IMR-90 (cell line): ENCODE data around the gene BCAS3. TPM values are rescaled to one million over a fixed set of nuclear protein-coding genes. Genes with fewer than 3 reads are reported as not detected.
A peak's percentile ranks its signal among the peaks of the same experiment; 100 is the strongest.

Experiments used
- ATAC-seq: fragments of 200-7000 bp; cut with Tn5 transposase; 2 replicates; pipeline ENCODE4 v1.9.1; 2020; ENCODE audit warnings: low read depth, mild to moderate bottlenecking, moderate library complexity
- BruUV-seq: library from RNA; stranded (reverse); fragments of 400-500 nt; replicated peaks from 2 replicates; lab custom pipeline; 2021; lab: Mats Ljungman, UMichigan
- CTCF ChIA-PET: fragments of 300-600 bp; formaldehyde crosslinking; extraction: SDS; loops from one replicate; lab custom pipeline; 2021; ENCODE audit warnings: antibody characterized with exemption; lab: Yijun Ruan, JAX
- POLR2A ChIA-PET: fragments of 300-600 bp; sonication (Branson Sonifier 250); formaldehyde crosslinking; loops from one replicate; lab custom pipeline; 2022; ENCODE audit warnings: antibody characterized with exemption; ENCODE audit not compliant: unreplicated experiment; lab: Charles Lee
- DNase-seq: peaks from one replicate; pipeline ENCODE4 v3.0.0; 2013
- H2AFZ ChIP-seq: replicated peaks from 2 replicates; pipeline ENCODE3; 2013; ENCODE audit warnings: low read length, mild to moderate bottlenecking; ENCODE audit not compliant: poor library complexity
- H2AK5ac ChIP-seq: 2 replicates; pipeline ENCODE4 v1.6.1; 2013; ENCODE audit warnings: low read depth, low read length, inconsistent platforms
- H2AK9ac ChIP-seq: replicated peaks from 2 replicates; pipeline ENCODE3; 2013; ENCODE audit warnings: mild to moderate bottlenecking, low read depth, low read length, moderate library complexity; ENCODE audit not compliant: poor library complexity
- H2BK120ac ChIP-seq: 2 replicates; pipeline ENCODE4 v1.6.1; 2013; ENCODE audit warnings: low read depth, low read length, inconsistent platforms
- H2BK15ac ChIP-seq: 3 replicates; pipeline ENCODE4 v1.6.1; 2013; ENCODE audit warnings: low read depth, low read length, inconsistent platforms
- H2BK20ac ChIP-seq: 2 replicates; pipeline ENCODE4 v1.6.1; 2013; ENCODE audit warnings: low read depth, mild to moderate bottlenecking, inconsistent platforms, low read length, moderate library complexity
- H2BK5ac ChIP-seq: 2 replicates; pipeline ENCODE4 v1.6.1; 2013; ENCODE audit warnings: mild to moderate bottlenecking, low read depth, low read length, inconsistent platforms; ENCODE audit not compliant: poor library complexity, severe bottlenecking
- H3K14ac ChIP-seq: replicated peaks from 2 replicates; pipeline ENCODE4 v1.6.1; 2013; ENCODE audit warnings: low read depth, low read length, inconsistent platforms
- H3K18ac ChIP-seq: 2 replicates; pipeline ENCODE4 v1.6.1; 2013; ENCODE audit warnings: low read depth, low read length, control low read depth
- H3K23ac ChIP-seq: 2 replicates; pipeline ENCODE4 v1.6.1; 2013; ENCODE audit warnings: low read depth, low read length, inconsistent platforms
- H3K27ac ChIP-seq: 2 replicates; pipeline ENCODE4 v1.5.1; 2013; ENCODE audit warnings: mild to moderate bottlenecking, control low read depth, low read length; ENCODE audit not compliant: insufficient read depth
- H3K27me3 ChIP-seq: 2 replicates; pipeline ENCODE4 v1.6.1; 2013; ENCODE audit warnings: low read length; ENCODE audit not compliant: control insufficient read depth, insufficient read depth
- H3K36me3 ChIP-seq: 2 replicates; pipeline ENCODE4 v1.6.1; 2013; ENCODE audit warnings: low read length, mixed read lengths; ENCODE audit not compliant: control insufficient read depth, insufficient read depth
- H3K4ac ChIP-seq: 2 replicates; pipeline ENCODE4 v1.6.1; 2013; ENCODE audit warnings: low read depth, low read length, inconsistent platforms
- H3K4me1 ChIP-seq: 2 replicates; pipeline ENCODE4 v1.6.1; 2013; ENCODE audit warnings: low read length, mixed read lengths; ENCODE audit not compliant: control insufficient read depth, insufficient read depth
- H3K4me2 ChIP-seq: 2 replicates; pipeline ENCODE4 v1.6.1; 2013; ENCODE audit warnings: low read depth, mild to moderate bottlenecking, control low read depth, low read length, moderate library complexity
- H3K4me3 ChIP-seq: 2 replicates; pipeline ENCODE4 v1.5.1; 2013; ENCODE audit warnings: low read depth, mild to moderate bottlenecking, control low read depth, low read length, moderate library complexity; ENCODE audit not compliant: insufficient read depth
- H3K56ac ChIP-seq: 2 replicates; pipeline ENCODE4 v1.6.1; 2013; ENCODE audit warnings: low read length, inconsistent platforms; ENCODE audit not compliant: insufficient read depth; ENCODE audit errors: extremely low read depth
- H3K79me1 ChIP-seq, 2 experiments: 2 replicates each; pipeline ENCODE4 v1.6.1; 2013; ENCODE audit warnings: low read length in 2 of 2, inconsistent platforms in 1 of 2, low read depth in 1 of 2
- H3K9ac ChIP-seq: 2 replicates; pipeline ENCODE4 v1.6.1; 2013; ENCODE audit warnings: low read depth, low read length, control low read depth
- H3K9me1 ChIP-seq: 2 replicates; pipeline ENCODE4 v1.6.1; 2013; ENCODE audit warnings: low read length, inconsistent platforms; ENCODE audit not compliant: insufficient read depth
- H3K9me3 ChIP-seq: 2 replicates; pipeline ENCODE4 v1.6.1; 2013; ENCODE audit warnings: low read length; ENCODE audit not compliant: control insufficient read depth, insufficient read depth
- H4K20me1 ChIP-seq: 2 replicates; pipeline ENCODE4 v1.6.1; 2013; ENCODE audit warnings: low read length, inconsistent platforms; ENCODE audit not compliant: insufficient read depth
- H4K5ac ChIP-seq: 2 replicates; pipeline ENCODE4 v1.6.1; 2013; ENCODE audit warnings: mild to moderate bottlenecking, low read depth, low read length, control low read depth
- H4K8ac ChIP-seq, 2 experiments: 2 replicates each; pipeline ENCODE4 v1.6.1; 2013; ENCODE audit warnings: low read depth in 2 of 2, low read length in 2 of 2, control low read depth in 1 of 2, inconsistent platforms in 1 of 2
- H4K91ac ChIP-seq: 2 replicates; pipeline ENCODE4 v1.6.1; 2013; ENCODE audit warnings: low read depth, low read length, inconsistent platforms; ENCODE audit not compliant: insufficient read depth
- BHLHE40 ChIP-seq: fragments of 150-350 bp; IDR thresholded peaks from 2 replicates; pipeline ENCODE4 v1.6.1; 2016; ENCODE audit warnings: mild to moderate bottlenecking, low read depth, low read length
- CEBPB ChIP-seq: IDR thresholded peaks from 2 replicates; pipeline ENCODE4 v1.6.1; 2012; ENCODE audit warnings: low read depth, low read length, improper control_type of control experiment
- FOS ChIP-seq: fragments of 150-350 bp; IDR thresholded peaks from 2 replicates; pipeline ENCODE4 v1.6.1; 2016; ENCODE audit warnings: low read depth, low read length
- MAFK ChIP-seq: IDR thresholded peaks from 2 replicates; pipeline ENCODE4 v1.6.1; 2012; ENCODE audit warnings: low read depth, low read length, improper control_type of control experiment
- MAZ ChIP-seq: IDR thresholded peaks from 2 replicates; pipeline ENCODE4 v1.6.1; 2012; ENCODE audit warnings: low read depth, mild to moderate bottlenecking, low read length, improper control_type of control experiment, moderate library complexity, borderline replicate concordance
- MXI1 ChIP-seq: IDR thresholded peaks from 2 replicates; pipeline ENCODE4 v1.6.1; 2012; ENCODE audit warnings: low read depth, mild to moderate bottlenecking, low read length, moderate library complexity, borderline replicate concordance
- NFE2L2 ChIP-seq: fragments of 150-350 bp; IDR thresholded peaks from 2 replicates; pipeline ENCODE4 v1.6.1; 2016; ENCODE audit warnings: low read depth, mild to moderate bottlenecking, low read length
- POLR2A ChIP-seq: IDR thresholded peaks from 2 replicates; pipeline ENCODE4 v1.6.1; 2012; ENCODE audit warnings: mild to moderate bottlenecking, low read depth, low read length
- RAD21 ChIP-seq: IDR thresholded peaks from 2 replicates; pipeline ENCODE4 v1.6.1; 2012; ENCODE audit warnings: low read length, improper control_type of control experiment
- RCOR1 ChIP-seq: IDR thresholded peaks from 2 replicates; pipeline ENCODE4 v1.6.1; 2012; ENCODE audit warnings: mild to moderate bottlenecking, low read length, improper control_type of control experiment; ENCODE audit not compliant: insufficient replicate concordance
- RFX5 ChIP-seq: IDR thresholded peaks from 2 replicates; pipeline ENCODE4 v1.8.0; 2012; ENCODE audit warnings: low read depth, mild to moderate bottlenecking, low read length, moderate library complexity
- SMC3 ChIP-seq: fragments of 150-350 bp; IDR thresholded peaks from 2 replicates; pipeline ENCODE4 v1.6.1; 2016; ENCODE audit warnings: low read depth, mild to moderate bottlenecking, antibody characterized with exemption, low read length, moderate library complexity
- dilution Hi-C: fragments of 300-500 bp; cut with HindIII; formaldehyde crosslinking; loops from one replicate; pipeline ENCODE4 v1.14.3; 2018; ENCODE audit warnings: low sequenced_read_pairs; ENCODE audit not compliant: unreplicated experiment
- in situ Hi-C: fragments of 300-500 bp; cut with MboI; formaldehyde crosslinking; loops from 3 replicates; pipeline ENCODE4 v1.14.3; 2019; ENCODE audit warnings: low sequenced_read_pairs, inconsistent platforms, mixed read lengths
- intact Hi-C: fragments of 100-400 bp; cut with micrococcal nuclease; formaldehyde crosslinking; loops from 2 replicates; pipeline ENCODE4 v1.10.0; 2022
- polyA plus RNA-seq, 3 experiments: library from polyadenylated mRNA; depleted of rRNA; stranded (reverse); fragments of >200 nt; gene quantifications; 2 replicates each; pipeline ENCODE4 v1.2.3, GENCODE V29; 2012; ENCODE audit warnings: low replicate concordance in 1 of 3
- total RNA-seq: library from RNA; depleted of rRNA; stranded (reverse); fragments of >200 nt; gene quantifications from 2 replicates; pipeline ENCODE4 v1.2.3, GENCODE V29; 2012
- TF ChIP-seq, protein P1 (sequence below): conservative IDR thresholded peaks from 2 replicates; pipeline ENCODE4 v1.5.1; 2012; ENCODE audit warnings: mild to moderate bottlenecking, low read depth, low read length, improper control_type of control experiment
- TF ChIP-seq, protein P2 (sequence below): fragments of 150-350 bp; IDR thresholded peaks from 2 replicates; pipeline ENCODE4 v1.6.1; 2016; ENCODE audit warnings: low read depth, mild to moderate bottlenecking, low read length, moderate library complexity, borderline replicate concordance

The BCAS3 gene
- total and polyA plus RNA-seq, 2 of the 4 experiments (the other 2 are of a cell fraction) = 6.3 to 27.1 TPM

DNA sequence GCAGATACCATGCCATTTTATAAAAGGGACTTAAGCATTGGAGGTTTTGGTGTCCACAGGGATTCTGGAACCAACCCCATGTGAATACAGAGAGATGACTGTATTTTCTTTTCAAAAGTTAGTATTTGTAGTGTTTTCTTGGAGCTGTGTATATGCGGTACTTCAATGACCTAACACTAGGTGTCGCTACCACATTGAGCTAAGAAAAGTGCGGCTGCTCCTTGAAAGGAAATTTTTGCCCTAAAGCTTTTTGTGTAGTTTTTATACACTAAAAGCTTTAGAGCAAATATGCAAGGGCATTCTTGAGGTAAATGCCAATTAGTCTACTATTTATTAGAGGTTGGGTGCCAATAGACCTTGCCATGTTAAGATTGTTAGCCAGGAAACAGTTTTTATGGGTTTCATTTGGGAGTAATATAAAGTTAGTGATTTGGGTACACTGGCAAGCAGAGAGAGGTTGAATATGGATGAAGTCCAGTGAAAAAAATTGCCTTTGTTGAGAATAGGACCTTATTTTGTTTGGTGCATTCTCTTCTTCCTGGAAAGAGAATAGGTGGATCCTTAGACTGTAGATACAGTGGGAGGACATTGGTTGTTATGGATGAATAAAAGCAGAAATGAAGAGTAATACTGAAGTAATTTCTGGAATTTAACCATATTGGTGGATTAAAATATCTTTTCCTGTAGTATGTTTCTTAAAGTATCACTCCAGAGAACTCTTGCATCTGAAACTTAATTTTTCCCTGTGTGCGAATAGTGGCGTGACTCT is 43.3 kb downstream of the BCAS3 start (continued):
- TF ChIP-seq, protein P1, sequence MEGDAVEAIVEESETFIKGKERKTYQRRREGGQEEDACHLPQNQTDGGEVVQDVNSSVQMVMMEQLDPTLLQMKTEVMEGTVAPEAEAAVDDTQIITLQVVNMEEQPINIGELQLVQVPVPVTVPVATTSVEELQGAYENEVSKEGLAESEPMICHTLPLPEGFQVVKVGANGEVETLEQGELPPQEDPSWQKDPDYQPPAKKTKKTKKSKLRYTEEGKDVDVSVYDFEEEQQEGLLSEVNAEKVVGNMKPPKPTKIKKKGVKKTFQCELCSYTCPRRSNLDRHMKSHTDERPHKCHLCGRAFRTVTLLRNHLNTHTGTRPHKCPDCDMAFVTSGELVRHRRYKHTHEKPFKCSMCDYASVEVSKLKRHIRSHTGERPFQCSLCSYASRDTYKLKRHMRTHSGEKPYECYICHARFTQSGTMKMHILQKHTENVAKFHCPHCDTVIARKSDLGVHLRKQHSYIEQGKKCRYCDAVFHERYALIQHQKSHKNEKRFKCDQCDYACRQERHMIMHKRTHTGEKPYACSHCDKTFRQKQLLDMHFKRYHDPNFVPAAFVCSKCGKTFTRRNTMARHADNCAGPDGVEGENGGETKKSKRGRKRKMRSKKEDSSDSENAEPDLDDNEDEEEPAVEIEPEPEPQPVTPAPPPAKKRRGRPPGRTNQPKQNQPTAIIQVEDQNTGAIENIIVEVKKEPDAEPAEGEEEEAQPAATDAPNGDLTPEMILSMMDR = peak; percentile 86
- TF ChIP-seq SMC3 = peak; percentile 74
- TF ChIP-seq MAFK = no peak

DNA sequence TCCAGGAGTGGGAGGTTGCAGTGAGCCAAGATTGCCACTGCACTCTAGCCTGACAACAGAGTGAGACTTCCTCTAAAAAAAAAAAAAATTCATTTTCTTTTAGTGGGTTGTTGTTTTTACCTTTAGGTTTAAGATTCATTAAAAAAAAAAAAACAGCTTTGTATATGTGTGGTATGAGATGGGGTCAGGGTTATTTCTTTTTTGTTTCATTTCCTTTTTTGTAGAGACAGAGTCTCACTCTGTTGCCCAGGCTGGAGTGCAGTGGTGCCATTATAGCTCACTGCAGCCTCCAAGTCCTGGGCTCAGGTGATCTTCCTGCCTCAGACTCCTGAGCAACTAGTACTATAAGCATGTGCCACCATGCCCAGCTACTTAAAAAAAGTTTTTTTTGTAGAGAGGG is 47.0 kb downstream of the BCAS3 start:
- Histone ChIP-seq H2AK5ac (no peak overlapping the region), H3K4me2 (no peak overlapping the region), H4K5ac (no peak overlapping the region), H4K20me1 (no peaks in the 10 kb centered on the region), H3K9me1 (no peaks in the 10 kb centered on the region), H3K18ac (no peak overlapping the region), H2BK5ac (no peak overlapping the region), H2BK15ac (no peak overlapping the region), H2BK120ac (no peak overlapping the region), H3K27ac (no peak overlapping the region), H3K23ac (no peak overlapping the region), H3K4me1 (peaks cover 2% of the 10 kb centered on the region; the same call in 1 of the 2 replicates), H2AK9ac (no peak overlapping the region), H3K9ac (no peak overlapping the region), H4K91ac (no peak overlapping the region), H3K36me3 (no peaks in the 10 kb centered on the region), H4K8ac (no peak overlapping the region), H3K9me3 (no peaks in the 10 kb centered on the region), H3K27me3 (no peaks in the 10 kb centered on the region), H3K14ac (no peak overlapping the region), H3K4ac (no peak overlapping the region), H3K79me1 (no peaks in the 10 kb centered on the region; a peak in 1 of 4 replicates), H2AFZ (no peak overlapping the region), H2BK20ac (no peak overlapping the region), H3K4me3 (no peak overlapping the region), H3K56ac (no peak overlapping the region)
- dilution Hi-C loops (no loop called here), in situ Hi-C loops (loop anchor here (5.0 to 10.0 kb wide), 2 partner anchors 240 to 683 kb away; no protein-coding TSS in a partner anchor), intact Hi-C loops (loop anchor here (10.0 kb wide), 3 partner anchors 130 to 830 kb away; no protein-coding TSS in a partner anchor)
- CTCF ChIA-PET = interaction anchor here (0.6 to 0.7 kb wide), 2 partner anchors 18 to 37 kb away, joined by 4 to 7 read pairs; no protein-coding TSS in a partner anchor
- POLR2A ChIA-PET = no interaction called here
- BruUV-seq = no TSS peak
- DNase-seq (no peak), ATAC-seq (no peak)
- TF ChIP-seq SMC3 = no peak
- TF ChIP-seq RFX5 = no peak
- no peak for TF ChIP-seq MXI1
- TF ChIP-seq RAD21 = no peak
- TF ChIP-seq FOS = no peak
- TF ChIP-seq RCOR1 = no peak
- TF ChIP-seq MAZ = no peak
- no peak for TF ChIP-seq MAFK
- no peak for TF ChIP-seq NFE2L2
- no peak for TF ChIP-seq POLR2A
- TF ChIP-seq BHLHE40 = no peak
- no peak for TF ChIP-seq CEBPB
- TF ChIP-seq, protein P2, sequence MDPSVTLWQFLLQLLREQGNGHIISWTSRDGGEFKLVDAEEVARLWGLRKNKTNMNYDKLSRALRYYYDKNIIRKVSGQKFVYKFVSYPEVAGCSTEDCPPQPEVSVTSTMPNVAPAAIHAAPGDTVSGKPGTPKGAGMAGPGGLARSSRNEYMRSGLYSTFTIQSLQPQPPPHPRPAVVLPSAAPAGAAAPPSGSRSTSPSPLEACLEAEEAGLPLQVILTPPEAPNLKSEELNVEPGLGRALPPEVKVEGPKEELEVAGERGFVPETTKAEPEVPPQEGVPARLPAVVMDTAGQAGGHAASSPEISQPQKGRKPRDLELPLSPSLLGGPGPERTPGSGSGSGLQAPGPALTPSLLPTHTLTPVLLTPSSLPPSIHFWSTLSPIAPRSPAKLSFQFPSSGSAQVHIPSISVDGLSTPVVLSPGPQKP = no peak
